GM19025 (cell line): ENCODE data around the gene MYO7A.
"Not testable (repeated sequence)": the region's sequence is repeated elsewhere in the genome, so short reads cannot be mapped to it uniquely, and the experiment has no call there.

Experiments used
- ATAC-seq: cut with Tn5 transposase; IDR thresholded peaks from one replicate; pipeline ENCODE4 v1.9.1; 2021; ENCODE audit warnings: mild to moderate bottlenecking, low read depth, moderate library complexity; ENCODE audit not compliant: unreplicated experiment

Gene MYO7A

DNA sequence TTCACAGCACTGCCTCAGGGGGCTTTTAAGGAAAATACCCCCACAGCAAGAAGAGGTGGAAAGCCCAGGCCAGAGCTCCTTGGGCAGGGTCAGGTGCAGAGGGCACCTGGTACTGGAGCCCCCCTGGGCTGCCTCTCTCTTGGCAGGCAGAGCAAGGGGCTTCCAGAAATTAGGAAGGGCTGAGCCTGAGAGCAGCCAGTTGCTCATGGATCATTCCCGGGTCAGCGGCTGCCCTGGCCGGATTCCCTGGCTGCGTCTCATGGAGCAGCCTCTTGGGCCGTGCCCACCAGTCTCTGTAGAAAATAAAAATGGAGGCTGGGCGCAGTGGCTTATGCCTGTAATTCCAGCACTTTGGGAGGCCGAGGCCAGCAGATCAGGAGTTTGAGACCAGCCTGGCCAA, 35.7 kb upstream of the MYO7A start:
- no peak for ATAC-seq

- ATAC-seq: no peak
Observed at GRCh38 chr11:77093056-77093891, 34.8 kb upstream of the MYO7A start.

GRCh38 chr11:77093987-77094840, 33.8 kb upstream of the MYO7A start:
- no peak for ATAC-seq

GRCh38 chr11:77094841-77095365, 33.1 kb upstream of the MYO7A start:
- ATAC-seq: no peak

GRCh38 chr11:77095551-77096490, 32.2 kb upstream of the MYO7A start:
- ATAC-seq: no peak

DNA sequence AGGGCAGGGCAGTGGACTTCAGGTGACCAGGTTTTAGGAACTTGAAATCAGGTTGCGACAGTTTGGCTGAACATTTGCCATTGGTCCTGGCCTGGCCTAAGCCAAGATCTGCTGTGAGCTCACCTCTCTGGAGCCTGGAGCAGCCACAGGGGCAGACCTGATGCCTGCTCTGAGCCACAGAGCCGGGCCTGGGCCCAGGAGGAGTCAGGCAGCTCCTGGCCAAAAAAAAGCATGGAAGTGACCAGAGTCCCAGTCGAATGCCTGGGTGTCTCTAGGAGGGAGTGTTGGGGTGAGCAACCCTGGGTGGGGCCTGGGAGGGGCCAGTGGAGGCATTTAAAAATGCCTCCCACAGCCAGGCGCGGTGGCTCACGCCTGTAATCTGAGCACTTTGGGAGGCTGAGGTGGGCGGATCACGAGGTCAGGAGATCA, 31.4 kb upstream of the MYO7A start:
- ATAC-seq: no peak

DNA sequence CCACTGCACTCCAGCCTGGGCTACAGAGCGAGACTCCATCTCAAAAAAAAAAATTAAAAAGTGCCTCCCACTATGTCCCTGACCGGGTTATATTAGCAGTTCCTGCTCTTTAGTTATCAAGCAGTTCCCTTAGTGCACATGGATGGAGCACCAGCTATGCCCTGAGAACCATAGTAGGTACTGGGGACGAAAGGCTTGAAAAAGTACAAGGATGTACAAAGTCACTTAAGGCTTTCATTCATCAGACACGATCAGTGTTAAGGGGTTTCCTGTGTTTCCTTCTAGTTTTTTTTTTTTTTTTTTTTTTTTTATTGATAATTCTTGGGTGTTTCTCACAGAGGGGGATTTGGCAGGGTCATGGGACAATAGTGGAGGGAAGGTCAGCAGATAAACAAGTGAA, 30.9 kb upstream of the MYO7A start:
- ATAC-seq: not testable (repeated sequence)

DNA sequence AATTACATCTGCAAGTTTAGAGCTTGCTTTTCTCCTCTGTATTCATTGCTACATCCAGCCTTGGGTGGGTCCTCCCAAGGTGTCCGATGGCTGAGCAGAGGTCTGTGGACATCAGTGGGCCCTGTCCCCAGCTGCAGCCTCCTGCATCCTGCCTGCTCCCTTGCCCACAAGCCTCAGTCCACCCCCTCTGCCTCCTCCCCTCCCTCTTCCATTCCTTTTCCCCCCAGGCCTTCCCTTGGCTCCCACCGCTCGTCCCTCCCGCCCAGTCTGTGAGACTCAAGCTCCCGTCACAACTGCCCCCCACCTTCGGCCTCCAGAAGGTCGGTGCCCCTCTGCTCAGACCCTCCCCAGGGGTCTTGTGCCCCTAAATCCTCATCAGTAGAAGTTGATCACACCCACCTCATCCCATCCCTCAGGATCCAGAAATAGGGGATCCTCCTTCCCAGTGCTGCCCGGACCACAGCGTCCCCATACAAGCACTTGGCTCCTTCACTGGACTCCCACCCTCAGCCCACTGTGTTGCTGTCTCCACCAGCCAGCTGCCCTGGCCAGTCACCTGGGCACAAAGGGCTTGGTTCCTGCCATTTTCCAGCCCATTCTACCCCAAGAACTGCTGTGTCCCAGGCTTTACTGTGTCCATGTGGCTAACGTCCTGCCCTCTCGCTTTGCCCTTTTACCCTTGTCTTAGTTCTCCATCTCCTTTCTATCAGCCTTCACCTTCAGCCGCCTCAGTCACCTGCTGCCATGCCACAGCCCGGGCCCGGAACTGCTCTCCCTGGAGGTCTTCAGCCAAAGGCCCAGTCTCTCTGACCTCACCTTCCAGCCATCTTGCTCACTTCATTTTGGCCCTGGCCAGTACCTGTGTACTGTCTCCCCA, 27.6 kb upstream of the MYO7A start:
- ATAC-seq: no peak

GRCh38 chr11:77101043-77101537, 27.0 kb upstream of the MYO7A start:
- no peak for ATAC-seq

GRCh38 chr11:77102246-77103210, 25.5 kb upstream of the MYO7A start, which contains the start of gene OMP:
Gene OMP (plus strand): TSS chr11:77102840. CDS start chr11:77102840, 0 bp downstream.
- no peak for ATAC-seq

DNA sequence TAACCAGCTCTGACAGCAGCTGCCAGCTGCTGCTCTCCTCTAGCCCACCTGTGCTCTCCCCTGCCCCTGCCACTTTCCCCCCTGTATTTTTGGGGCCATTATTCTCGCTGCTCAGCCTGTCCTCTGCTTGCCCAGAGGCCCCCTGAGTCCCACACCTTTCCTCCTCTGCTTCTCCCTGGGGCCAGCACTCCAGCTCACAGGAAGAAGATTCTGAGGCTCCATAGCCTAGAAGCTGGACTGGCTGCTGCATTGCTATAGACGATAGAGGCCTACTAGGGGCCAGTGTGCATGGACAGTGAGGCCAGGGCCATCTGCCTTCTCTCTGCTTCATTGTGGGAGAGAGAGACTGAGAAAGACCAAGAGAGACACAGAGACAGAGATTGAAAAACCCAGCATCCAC, 24.7 kb upstream of the MYO7A start:
- no peak for ATAC-seq

- ATAC-seq: no peak
Observed at GRCh38 chr11:77104727-77105126, 23.3 kb upstream of the MYO7A start.

- ATAC-seq: no peak
Observed at GRCh38 chr11:77106321-77106720, 21.7 kb upstream of the MYO7A start.

DNA sequence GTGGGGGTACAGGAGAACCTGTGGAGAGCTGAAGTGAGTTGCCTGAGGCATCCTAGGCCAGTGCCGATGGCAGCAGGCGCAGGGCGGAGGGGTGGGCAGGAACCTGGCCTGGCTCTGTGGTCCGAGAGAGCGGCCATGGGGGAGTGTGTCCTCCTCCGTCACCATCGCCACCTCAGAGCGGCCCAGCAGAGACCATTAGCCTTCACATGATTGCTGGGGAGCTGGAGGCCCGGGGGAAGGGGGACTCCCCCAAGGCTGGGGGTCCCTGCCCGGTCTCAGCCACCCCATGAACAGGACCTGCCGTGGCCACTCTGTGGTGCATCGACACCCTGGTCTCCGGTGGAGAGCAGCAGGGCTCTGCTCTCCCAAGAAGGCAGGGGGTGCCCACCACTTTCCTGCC, 21.3 kb upstream of the MYO7A start:
- no peak for ATAC-seq

DNA sequence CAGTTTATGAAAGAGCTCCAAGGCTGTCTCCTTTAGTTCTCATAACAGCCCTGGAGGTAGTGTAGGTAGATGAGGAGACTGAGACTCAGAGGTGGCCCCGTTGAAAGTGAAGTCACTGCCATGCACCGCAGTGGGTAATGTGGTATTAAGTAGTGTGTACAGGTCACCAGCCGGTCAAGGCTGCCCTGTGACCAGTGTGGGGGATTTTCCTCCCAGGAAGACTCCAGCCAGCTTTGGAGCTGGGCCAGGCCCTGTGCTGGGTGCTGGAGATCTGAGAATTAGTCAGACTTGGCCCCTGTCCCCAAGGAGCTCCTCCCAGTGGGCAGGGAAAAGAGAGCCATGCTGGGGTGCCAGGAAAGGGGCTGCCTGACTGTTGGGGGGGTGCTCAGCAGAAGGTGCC, 20.1 kb upstream of the MYO7A start:
- no peak for ATAC-seq

GRCh38 chr11:77108436-77108835, 19.6 kb upstream of the MYO7A start:
- ATAC-seq: no peak

GRCh38 chr11:77109236-77110019, 18.6 kb upstream of the MYO7A start:
- no peak for ATAC-seq
